ENCODE measurements around the gene ITIH3. TPM values are rescaled to one million over a fixed set of nuclear protein-coding genes. Genes with fewer than 3 reads are reported as not detected.
"Not testable (repeated sequence)": the region's sequence is repeated elsewhere in the genome, so short reads cannot be mapped to it uniquely, and the experiment has no call there.

ITIH3 gene
- total and polyA plus RNA-seq, 2 experiments from 2014 or later = 0.06 to 0.88 TPM

DNA sequence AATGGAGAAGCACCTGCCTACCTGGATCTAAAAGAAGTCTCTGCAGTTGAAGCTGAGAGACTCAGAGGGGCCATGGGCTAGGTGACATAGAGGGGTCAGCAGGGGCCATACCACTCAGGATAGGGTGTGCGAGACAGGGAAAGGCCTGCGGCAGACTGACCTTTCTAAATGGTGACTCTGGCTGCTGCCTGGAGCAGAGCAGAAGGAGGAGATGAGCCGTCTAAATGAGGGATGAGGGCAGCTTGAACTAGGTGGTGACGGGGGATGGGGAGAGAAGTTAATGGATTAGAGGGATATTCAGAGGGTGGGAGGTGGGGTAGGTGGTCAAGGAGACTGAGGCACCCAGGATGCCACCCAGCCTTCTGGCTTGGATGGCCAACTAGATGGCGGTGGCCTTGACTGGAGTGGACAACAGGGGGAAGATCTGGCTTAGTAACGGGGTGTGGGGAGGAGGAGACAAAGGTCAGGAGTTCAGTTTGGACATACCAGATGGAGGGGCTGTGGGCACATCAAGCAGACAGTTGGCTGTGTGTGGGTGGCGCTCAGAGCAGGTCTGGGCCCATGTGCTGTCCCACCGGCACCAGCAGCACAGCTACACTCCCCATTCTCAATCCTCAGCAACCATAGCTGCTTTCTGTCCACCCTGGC lies 20.4 kb upstream of the ITIH3 start:
- H3K9me3 ChIP-seq (ENCODE audit: low read depth) = no peaks in the 10 kb centered on the region
- H3K27me3 ChIP-seq = no peaks in the 10 kb centered on the region
- TF ChIP-seq, protein P1, sequence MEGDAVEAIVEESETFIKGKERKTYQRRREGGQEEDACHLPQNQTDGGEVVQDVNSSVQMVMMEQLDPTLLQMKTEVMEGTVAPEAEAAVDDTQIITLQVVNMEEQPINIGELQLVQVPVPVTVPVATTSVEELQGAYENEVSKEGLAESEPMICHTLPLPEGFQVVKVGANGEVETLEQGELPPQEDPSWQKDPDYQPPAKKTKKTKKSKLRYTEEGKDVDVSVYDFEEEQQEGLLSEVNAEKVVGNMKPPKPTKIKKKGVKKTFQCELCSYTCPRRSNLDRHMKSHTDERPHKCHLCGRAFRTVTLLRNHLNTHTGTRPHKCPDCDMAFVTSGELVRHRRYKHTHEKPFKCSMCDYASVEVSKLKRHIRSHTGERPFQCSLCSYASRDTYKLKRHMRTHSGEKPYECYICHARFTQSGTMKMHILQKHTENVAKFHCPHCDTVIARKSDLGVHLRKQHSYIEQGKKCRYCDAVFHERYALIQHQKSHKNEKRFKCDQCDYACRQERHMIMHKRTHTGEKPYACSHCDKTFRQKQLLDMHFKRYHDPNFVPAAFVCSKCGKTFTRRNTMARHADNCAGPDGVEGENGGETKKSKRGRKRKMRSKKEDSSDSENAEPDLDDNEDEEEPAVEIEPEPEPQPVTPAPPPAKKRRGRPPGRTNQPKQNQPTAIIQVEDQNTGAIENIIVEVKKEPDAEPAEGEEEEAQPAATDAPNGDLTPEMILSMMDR (IDR thresholded peaks at IDR 0.05; ENCODE audit: low read depth, low read length) = no peak
- DNase-seq (ENCODE audit: low read depth in 1 of 2, low spot score in 1 of 2) = no peak
- H3K4me3 ChIP-seq = no peak overlapping the region
- no peak overlapping the region for H3K27ac ChIP-seq
- H3K4me1 ChIP-seq (ENCODE audit: low read depth) = peaks cover 11% of the 10 kb centered on the region
- H3K36me3 ChIP-seq = no peaks in the 10 kb centered on the region

DNA sequence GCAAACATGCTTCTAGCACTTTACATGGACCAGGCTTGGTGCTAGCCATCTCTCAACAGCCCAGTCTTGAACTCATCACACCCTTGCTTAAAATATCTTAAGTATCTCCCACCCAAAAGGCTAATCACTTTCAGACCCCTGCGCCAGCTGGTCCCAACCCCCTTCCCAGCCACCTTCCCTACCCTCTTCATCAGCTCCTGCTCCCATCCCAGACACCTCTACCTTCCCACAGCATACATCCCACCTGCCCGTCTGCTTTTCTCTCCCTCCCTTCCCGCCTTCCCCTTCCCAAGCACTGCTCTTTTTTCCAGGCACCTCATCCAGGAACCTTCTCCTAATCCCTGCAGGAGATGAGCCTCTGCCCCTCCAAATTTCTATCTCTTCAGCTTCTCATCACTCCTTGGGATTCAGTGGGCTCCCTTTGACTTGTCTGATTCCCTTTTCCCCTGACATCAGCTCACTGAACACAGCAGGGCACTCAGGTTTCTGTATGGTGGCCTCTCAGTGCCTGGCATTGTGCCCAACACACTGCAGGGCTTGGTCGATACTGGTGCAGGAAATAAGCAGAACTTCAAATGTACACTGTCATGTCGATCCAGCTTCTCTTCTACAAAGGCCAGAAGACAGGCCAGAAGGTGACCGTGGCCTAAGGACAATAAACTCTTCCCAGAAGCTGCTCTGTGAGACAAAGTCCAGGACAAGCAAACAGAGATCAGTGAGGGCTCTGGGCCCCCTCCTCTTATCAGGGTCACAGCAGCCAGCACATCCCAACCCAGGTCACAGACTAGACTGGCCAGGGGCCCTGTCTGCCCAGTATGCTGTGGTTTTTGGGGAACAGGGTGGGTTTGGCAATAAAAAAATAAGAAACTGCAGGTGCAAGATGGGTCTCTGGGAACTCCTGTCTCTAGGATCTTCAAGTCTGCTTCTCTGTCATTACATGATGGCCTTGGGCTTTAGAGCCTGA lies 19.4 kb upstream of the ITIH3 start:
- TF ChIP-seq, protein P1 (IDR thresholded peaks at IDR 0.05; ENCODE audit: low read depth, low read length) = no peak
- no peaks in the 10 kb centered on the region for H3K27me3 ChIP-seq
- no peak overlapping the region for H3K27ac ChIP-seq
- H3K9me3 ChIP-seq (ENCODE audit: low read depth) = no peaks in the 10 kb centered on the region
- H3K4me3 ChIP-seq = no peak overlapping the region
- H3K36me3 ChIP-seq = no peaks in the 10 kb centered on the region
- H3K4me1 ChIP-seq (ENCODE audit: low read depth) = peaks cover 3% of the 10 kb centered on the region
- no peak for DNase-seq (ENCODE audit: low read depth in 1 of 2, low spot score in 1 of 2)

DNA sequence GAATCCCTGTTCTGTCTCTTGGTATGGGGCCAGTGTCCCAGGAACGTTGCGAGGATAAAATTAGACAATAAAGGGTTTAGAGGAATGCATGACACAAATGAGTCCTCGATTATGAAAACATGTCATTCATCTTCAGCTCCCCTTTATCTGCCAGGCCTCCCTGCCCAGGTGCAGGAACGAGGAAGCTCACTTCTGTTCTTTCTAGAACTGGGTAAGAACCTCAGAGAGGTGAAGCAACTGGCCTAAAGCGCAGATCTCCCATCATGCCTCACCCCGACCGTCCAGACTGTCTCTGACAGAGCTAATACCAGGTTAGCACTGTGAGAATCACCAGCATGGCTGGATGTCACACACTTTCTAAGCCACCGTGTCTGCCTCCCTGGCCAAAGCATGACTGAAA lies 18.7 kb upstream of the ITIH3 start:
- H3K4me1 ChIP-seq (ENCODE audit: low read depth) = peaks cover 3% of the 10 kb centered on the region
- no peak for DNase-seq (ENCODE audit: low read depth in 1 of 2, low spot score in 1 of 2)
- H3K9me3 ChIP-seq (ENCODE audit: low read depth) = no peaks in the 10 kb centered on the region
- no peaks in the 10 kb centered on the region for H3K27me3 ChIP-seq
- TF ChIP-seq, protein P1 (IDR thresholded peaks at IDR 0.05; ENCODE audit: low read depth, low read length) = no peak
- H3K36me3 ChIP-seq = no peaks in the 10 kb centered on the region
- no peak overlapping the region for H3K4me3 ChIP-seq
- no peak overlapping the region for H3K27ac ChIP-seq

DNA sequence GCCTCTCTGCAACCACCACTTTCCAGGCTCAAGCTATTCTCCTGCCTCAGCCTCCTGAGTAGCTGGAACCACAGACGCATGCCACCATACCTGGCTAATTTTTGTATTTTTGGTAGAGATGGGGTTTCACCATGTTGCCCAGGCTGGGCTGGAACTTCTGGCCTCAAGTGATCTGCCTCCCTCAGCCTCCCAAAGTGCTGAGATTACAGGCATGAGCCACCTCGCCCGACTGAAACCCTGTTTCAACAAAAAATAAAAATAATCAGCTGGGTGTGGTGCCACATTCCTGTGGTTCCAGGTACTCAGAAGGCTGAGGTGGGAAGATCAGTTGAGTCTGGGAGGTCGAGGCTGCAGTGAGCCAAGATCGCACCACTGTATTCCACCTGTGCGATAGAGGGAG lies 18.1 kb upstream of the ITIH3 start:
- not testable (repeated sequence) for H3K4me3 ChIP-seq; H3K27me3 ChIP-seq; H3K4me1 ChIP-seq (ENCODE audit: low read depth); H3K9me3 ChIP-seq (ENCODE audit: low read depth); DNase-seq (ENCODE audit: low read depth in 1 of 2, low spot score in 1 of 2); H3K27ac ChIP-seq; H3K36me3 ChIP-seq

DNA sequence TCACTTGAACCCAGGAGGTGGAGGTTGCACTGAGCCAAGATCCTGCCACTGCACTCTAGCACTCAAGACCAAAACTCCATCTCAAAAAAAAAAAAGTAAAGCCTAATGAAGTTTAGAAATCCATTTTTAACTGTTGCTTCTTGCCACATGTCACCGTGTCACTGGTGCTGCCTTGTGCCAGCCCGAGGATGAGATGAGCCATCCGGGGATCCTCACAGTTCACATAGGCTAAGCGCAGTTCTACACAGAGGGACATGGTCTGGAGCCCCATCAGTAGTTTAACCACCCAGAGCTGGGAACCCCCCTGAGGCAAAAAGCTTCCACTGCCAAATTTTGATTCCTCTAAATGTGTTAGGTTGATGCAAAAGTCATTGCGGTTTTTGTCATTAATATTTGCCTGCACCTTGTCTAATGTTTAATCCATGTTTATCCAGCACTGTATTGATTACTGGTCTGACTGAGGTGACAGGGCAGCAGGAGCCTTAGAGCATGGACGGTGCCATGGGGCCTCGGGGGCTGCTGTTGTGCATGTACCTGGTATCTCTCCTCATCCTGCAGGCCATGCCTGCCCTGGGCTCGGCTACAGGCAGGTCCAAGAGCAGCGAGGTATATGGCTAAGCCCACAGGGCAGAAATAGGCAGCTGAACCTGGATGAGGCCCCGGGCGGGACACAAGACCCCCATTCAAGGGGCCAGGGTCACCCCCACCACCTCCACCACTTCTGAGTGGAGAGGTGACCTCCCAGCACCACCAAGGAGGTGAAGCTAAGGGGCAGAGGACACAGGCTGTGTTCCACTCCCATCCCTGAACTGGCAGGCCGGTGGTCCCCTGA lies 17.3 kb upstream of the ITIH3 start, which contains the start of gene ITIH1:
ITIH1 (plus strand) TSS at position 473 of the 832 bp plus-strand sequence; CDS start at position 490, 17 bp downstream.
- Histone ChIP-seq H3K36me3 (no peaks in the 10 kb centered on the region), H3K4me3 (no peak within 1 kb of the TSS), H3K4me1 (ENCODE audit: low read depth) (no peaks in the 10 kb centered on the region), H3K27me3 (peaks cover 8% of the 10 kb centered on the region), H3K9me3 (ENCODE audit: low read depth) (no peaks in the 10 kb centered on the region), H3K27ac (no peak within 1 kb of the TSS)
- TF ChIP-seq, protein P1 (IDR thresholded peaks at IDR 0.05; ENCODE audit: low read depth, low read length) = no peak
- DNase-seq (ENCODE audit: low read depth in 1 of 2, low spot score in 1 of 2) = no peak
